Neural crest cell (in vitro differentiated cells): Measurements from ENCODE around the gene SLC2A6. TPM values are rescaled to one million over a fixed set of nuclear protein-coding genes. Genes with fewer than 3 reads are reported as not detected.

ENCODE experiments used
- DNase-seq: peaks from one replicate; pipeline ENCODE4 v3.0.0; 2021; ENCODE audit warnings: low read depth, mixed read lengths, low spot score
- H3K27ac Mint-ChIP-seq: one replicate; pipeline ENCODE4 v1.8.0; 2021; ENCODE audit warnings: mild to moderate bottlenecking, mixed read lengths; ENCODE audit not compliant: unreplicated experiment
- H3K27me3 Mint-ChIP-seq: 2 replicates; pipeline ENCODE4 v1.8.0; 2021; ENCODE audit warnings: low read depth, mild to moderate bottlenecking, mixed read lengths
- H3K36me3 Mint-ChIP-seq: 2 replicates; pipeline ENCODE4 v1.8.0; 2021; ENCODE audit warnings: low read depth, mild to moderate bottlenecking, mixed read lengths
- H3K4me1 Mint-ChIP-seq: 2 replicates; pipeline ENCODE4 v1.8.0; 2021; ENCODE audit warnings: mixed read lengths
- H3K4me3 Mint-ChIP-seq: one replicate; pipeline ENCODE4 v1.8.0; 2021; ENCODE audit warnings: mild to moderate bottlenecking, mixed read lengths
- H3K9me3 Mint-ChIP-seq: 2 replicates; pipeline ENCODE4 v1.8.0; 2021; ENCODE audit warnings: mixed read lengths
- total RNA-seq: library from RNA; stranded (reverse); gene quantifications from 2 replicates; pipeline ENCODE4 v1.2.1, GENCODE V29; 2021
- TF ChIP-seq, protein P1 (sequence below): fragments of 200-600 bp; sonication (generic); conservative IDR thresholded peaks from 2 replicates; pipeline ENCODE4 v1.5.0; 2021; ENCODE audit warnings: antibody characterized with exemption, mild to moderate bottlenecking

The SLC2A6 gene
- total RNA-seq, 1 donor from 2014 or later, result 29.0 TPM

DNA sequence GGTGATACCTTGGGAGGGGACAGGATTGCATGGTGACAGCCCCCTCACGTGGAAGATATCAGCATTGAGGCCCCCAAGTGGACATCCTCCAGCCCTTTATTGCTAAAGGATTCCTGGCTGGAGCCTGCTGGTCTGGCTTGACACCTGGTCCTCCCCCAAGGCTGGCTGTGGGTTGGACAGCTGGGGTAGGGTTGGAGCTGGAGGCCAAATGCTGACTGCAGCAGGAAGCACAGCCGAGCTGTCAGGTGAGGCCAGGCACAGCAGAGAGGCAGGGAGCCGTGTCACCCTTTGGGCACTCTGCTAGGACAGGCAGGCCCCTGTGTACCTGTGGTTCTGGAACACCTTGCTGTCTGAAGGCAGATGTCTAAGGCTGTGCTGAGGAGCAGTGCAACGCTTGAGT lies 16.9 kb downstream of the SLC2A6 start:
- Mint-ChIP-seq H3K36me3 (no peaks in the 10 kb centered on the region), H3K4me3 (peak overlapping the region; percentile 92), H3K9me3 (no peaks in the 10 kb centered on the region), H3K27ac (no peak overlapping the region), H3K27me3 (no peaks in the 10 kb centered on the region), H3K4me1 (peaks cover 21% of the 10 kb centered on the region)
- TF ChIP-seq, protein P1, sequence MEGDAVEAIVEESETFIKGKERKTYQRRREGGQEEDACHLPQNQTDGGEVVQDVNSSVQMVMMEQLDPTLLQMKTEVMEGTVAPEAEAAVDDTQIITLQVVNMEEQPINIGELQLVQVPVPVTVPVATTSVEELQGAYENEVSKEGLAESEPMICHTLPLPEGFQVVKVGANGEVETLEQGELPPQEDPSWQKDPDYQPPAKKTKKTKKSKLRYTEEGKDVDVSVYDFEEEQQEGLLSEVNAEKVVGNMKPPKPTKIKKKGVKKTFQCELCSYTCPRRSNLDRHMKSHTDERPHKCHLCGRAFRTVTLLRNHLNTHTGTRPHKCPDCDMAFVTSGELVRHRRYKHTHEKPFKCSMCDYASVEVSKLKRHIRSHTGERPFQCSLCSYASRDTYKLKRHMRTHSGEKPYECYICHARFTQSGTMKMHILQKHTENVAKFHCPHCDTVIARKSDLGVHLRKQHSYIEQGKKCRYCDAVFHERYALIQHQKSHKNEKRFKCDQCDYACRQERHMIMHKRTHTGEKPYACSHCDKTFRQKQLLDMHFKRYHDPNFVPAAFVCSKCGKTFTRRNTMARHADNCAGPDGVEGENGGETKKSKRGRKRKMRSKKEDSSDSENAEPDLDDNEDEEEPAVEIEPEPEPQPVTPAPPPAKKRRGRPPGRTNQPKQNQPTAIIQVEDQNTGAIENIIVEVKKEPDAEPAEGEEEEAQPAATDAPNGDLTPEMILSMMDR, result no peak
- DNase-seq, result no peak

DNA sequence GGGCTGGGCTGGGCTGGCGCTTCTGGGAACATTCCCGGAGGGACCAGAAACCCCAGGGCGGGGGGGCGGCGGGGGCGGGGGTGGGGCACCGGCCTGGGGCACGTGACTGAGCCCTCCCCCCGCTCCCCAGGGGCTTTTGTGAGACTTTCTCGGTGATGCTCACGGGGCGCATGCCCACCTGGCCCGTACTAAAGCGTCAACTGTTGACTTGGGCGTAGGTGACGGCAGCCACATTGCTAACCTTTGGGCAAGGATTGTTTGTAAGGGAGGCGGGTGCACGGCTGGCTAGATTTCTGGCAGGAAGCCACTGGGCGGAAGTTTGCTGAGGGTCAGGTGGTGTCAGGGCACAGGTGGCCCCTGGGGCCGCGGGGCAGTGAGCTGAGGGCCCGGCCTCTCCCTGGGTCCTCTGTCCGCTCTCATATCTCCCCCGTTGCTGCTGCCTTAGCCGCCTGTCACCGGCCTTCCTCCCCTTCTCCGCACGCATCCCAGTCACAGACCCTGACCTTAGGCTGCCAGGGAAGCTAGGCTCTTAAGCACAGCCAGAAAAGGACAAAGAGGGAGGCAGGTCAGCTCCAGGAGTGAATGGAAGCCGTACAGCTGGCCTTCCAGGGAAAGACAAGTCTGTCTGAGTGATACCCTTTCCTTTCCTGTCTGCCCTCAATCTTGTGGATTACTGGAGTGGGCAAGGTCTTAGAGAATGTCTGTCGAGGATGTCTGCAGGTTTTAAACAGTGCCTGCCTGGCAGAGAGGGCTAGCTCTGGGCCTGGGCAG lies 18.3 kb downstream of the SLC2A6 start:
- peak overlapping the region; percentile 92 for H3K4me3 Mint-ChIP-seq
- H3K27me3 Mint-ChIP-seq, result no peaks in the 10 kb centered on the region
- no peaks in the 10 kb centered on the region for H3K36me3 Mint-ChIP-seq
- DNase-seq, result no peak
- H3K9me3 Mint-ChIP-seq, result no peaks in the 10 kb centered on the region
- TF ChIP-seq, protein P1, result no peak
- H3K4me1 Mint-ChIP-seq, result peaks cover 21% of the 10 kb centered on the region
- H3K27ac Mint-ChIP-seq, result peak overlapping the region; percentile 71

DNA sequence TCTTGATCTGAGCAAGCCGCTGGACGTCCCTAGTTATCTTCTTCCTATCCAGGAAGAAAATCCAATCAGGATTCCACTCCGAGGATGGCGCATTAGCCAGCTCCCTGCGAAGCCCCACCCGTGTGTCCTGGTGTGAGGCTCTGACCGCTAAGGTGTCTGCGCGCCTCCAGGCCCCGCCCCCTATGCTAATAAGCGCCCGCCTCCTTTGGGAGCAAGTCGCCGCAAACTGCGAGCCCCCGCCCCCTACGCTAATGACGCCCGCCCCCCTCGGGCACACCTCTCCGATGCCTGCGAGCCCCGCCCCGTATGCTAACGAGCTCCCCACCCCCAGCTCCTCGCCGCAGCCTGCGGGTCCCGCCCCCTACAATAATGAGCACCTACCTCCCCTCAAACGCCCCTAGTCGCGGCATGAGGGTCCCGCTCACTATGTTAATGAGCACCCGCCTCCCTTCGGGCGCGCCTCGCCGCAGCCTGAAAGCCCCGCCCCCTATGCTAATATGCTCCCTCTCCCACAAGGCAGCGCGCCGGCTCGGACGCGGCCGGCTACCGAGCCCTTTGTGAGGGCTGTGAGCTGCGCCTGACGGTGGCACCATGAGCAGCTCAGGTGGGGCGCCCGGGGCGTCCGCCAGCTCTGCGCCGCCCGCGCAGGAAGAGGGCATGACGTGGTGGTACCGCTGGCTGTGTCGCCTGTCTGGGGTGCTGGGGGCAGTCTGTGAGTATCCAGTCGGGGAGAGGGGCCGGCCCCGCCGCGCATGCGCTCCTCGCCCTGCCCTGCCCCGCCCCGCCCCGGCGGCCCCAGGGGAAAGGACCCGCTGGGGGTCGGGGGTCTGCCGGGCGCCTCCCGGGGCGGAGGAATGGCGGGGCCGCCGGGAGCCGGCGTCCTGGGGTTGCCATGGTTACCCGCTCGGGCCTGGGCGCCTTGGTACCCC lies 19.2 kb downstream of the SLC2A6 start, which contains the start of gene CACFD1:
Gene CACFD1 (plus strand): TSS at position 503 of the 929 bp plus-strand sequence. CDS start 89 bp downstream, at position 592.
- peak within 1 kb of the TSS; percentile 95 for H3K4me3 Mint-ChIP-seq
- H3K27ac Mint-ChIP-seq, result peak within 1 kb of the TSS; percentile 98
- TF ChIP-seq, protein P1, result no peak
- H3K9me3 Mint-ChIP-seq, result no peaks in the 10 kb centered on the region
- H3K4me1 Mint-ChIP-seq, result peaks cover 21% of the 10 kb centered on the region
- DNase-seq, result peak; percentile 92
- H3K36me3 Mint-ChIP-seq, result no peaks in the 10 kb centered on the region
- H3K27me3 Mint-ChIP-seq, result no peaks in the 10 kb centered on the region

DNA sequence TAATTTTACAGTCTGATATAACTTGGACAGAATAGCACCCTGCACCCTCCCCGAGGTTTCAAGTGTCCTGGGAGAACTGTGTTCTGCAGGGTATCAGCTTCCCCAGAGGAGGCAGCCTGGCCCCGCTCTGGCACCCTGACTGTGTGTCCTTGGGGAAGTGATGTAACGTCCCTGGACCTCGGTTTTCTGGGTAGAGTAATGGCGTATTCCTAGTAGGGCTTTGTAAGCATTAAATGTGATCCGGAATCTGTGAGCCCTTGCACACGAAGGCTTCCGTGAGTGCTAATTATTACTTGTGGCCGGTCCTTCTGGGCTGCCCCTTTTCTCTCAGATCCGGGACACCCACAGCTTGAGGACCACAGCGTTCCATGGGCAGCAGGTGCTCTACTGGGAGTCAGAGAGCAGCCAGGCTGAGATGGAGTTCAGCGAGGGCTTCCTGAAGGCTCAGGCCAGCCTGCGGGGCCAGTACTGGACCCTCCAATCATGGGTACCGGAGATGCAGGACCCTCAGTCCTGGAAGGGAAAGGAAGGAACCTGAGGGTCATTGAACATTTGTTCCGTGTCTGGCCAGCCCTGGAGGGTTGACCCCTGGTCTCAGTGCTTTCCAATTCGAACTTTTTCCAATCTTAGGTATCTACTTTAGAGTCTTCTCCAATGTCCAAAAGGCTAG lies 20.1 kb downstream of the SLC2A6 start:
- H3K4me1 Mint-ChIP-seq, result peaks cover 21% of the 10 kb centered on the region
- peak overlapping the region; percentile 95 for H3K4me3 Mint-ChIP-seq
- no peaks in the 10 kb centered on the region for H3K9me3 Mint-ChIP-seq
- no peaks in the 10 kb centered on the region for H3K27me3 Mint-ChIP-seq
- no peaks in the 10 kb centered on the region for H3K36me3 Mint-ChIP-seq
- no peak for DNase-seq
- H3K27ac Mint-ChIP-seq, result no peak overlapping the region
- TF ChIP-seq, protein P1, result no peak

DNA sequence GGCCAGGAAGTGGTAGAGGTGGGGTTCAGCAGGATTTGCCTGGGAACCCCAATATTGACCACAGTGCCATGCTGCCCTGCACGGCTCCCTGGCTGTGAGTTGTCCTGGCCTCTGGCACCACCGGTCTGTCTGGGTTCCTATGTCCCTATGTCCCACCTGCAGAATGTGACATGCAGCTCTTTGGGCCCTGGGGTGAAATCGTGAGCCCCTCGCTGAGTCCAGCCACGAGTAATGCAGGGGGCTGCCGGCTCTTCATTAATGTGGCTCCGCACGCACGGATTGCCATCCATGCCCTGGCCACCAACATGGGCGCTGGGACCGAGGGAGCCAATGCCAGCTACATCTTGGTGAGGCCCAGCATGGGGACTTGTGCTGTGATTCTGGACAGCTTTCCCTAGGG lies 21.2 kb downstream of the SLC2A6 start:
- no peak overlapping the region for H3K4me3 Mint-ChIP-seq
- TF ChIP-seq, protein P1, result no peak
- H3K27ac Mint-ChIP-seq, result no peak overlapping the region
- no peak for DNase-seq
- H3K27me3 Mint-ChIP-seq, result no peaks in the 10 kb centered on the region
- H3K9me3 Mint-ChIP-seq, result no peaks in the 10 kb centered on the region
- peaks cover 21% of the 10 kb centered on the region for H3K4me1 Mint-ChIP-seq
- H3K36me3 Mint-ChIP-seq, result no peaks in the 10 kb centered on the region
